Measurements from ENCODE around the gene RTBDN. TPM values are rescaled to one million over a fixed set of nuclear protein-coding genes. Genes with fewer than 3 reads are reported as not detected.

RTBDN gene
- total RNA-seq, 1 experiment from 2014 or later = 25.1 TPM

- TF ChIP-seq SP1 (IDR thresholded peaks at IDR 0.05; ENCODE audit: low read depth) (no peak), POLR2A (IDR thresholded peaks at IDR 0.05; ENCODE audit: borderline replicate concordance, extremely low read depth, insufficient read depth, insufficient read length) (no peak), JUND (IDR thresholded peaks at IDR 0.05) (no peak), POLR2AphosphoS5 (IDR thresholded peaks at IDR 0.05; ENCODE audit: low read depth, low read length) (no peak), CTCF (IDR thresholded peaks at IDR 0.05 in 2 of 3, conservative IDR thresholded peaks at IDR 0.05 in 1 of 3; ENCODE audit: borderline replicate concordance in 1 of 3, insufficient read depth in 1 of 3, low read depth in 2 of 3, low read length in 2 of 3) (no peak), ZNF274 (IDR thresholded peaks at IDR 0.05; ENCODE audit: low read depth, low read length) (no peak), SRF (IDR thresholded peaks at IDR 0.05; ENCODE audit: low read depth) (no peak), ELF1 (IDR thresholded peaks at IDR 0.05; ENCODE audit: borderline replicate concordance, low read depth) (no peak)
- TF ChIP-seq, protein P1, sequence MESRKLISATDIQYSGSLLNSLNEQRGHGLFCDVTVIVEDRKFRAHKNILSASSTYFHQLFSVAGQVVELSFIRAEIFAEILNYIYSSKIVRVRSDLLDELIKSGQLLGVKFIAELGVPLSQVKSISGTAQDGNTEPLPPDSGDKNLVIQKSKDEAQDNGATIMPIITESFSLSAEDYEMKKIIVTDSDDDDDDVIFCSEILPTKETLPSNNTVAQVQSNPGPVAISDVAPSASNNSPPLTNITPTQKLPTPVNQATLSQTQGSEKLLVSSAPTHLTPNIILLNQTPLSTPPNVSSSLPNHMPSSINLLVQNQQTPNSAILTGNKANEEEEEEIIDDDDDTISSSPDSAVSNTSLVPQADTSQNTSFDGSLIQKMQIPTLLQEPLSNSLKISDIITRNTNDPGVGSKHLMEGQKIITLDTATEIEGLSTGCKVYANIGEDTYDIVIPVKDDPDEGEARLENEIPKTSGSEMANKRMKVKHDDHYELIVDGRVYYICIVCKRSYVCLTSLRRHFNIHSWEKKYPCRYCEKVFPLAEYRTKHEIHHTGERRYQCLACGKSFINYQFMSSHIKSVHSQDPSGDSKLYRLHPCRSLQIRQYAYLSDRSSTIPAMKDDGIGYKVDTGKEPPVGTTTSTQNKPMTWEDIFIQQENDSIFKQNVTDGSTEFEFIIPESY (IDR thresholded peaks at IDR 0.05; ENCODE audit: extremely low read depth, insufficient replicate concordance, low read length) = no peak
- TF ChIP-seq, protein P2, sequence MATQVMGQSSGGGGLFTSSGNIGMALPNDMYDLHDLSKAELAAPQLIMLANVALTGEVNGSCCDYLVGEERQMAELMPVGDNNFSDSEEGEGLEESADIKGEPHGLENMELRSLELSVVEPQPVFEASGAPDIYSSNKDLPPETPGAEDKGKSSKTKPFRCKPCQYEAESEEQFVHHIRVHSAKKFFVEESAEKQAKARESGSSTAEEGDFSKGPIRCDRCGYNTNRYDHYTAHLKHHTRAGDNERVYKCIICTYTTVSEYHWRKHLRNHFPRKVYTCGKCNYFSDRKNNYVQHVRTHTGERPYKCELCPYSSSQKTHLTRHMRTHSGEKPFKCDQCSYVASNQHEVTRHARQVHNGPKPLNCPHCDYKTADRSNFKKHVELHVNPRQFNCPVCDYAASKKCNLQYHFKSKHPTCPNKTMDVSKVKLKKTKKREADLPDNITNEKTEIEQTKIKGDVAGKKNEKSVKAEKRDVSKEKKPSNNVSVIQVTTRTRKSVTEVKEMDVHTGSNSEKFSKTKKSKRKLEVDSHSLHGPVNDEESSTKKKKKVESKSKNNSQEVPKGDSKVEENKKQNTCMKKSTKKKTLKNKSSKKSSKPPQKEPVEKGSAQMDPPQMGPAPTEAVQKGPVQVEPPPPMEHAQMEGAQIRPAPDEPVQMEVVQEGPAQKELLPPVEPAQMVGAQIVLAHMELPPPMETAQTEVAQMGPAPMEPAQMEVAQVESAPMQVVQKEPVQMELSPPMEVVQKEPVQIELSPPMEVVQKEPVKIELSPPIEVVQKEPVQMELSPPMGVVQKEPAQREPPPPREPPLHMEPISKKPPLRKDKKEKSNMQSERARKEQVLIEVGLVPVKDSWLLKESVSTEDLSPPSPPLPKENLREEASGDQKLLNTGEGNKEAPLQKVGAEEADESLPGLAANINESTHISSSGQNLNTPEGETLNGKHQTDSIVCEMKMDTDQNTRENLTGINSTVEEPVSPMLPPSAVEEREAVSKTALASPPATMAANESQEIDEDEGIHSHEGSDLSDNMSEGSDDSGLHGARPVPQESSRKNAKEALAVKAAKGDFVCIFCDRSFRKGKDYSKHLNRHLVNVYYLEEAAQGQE (IDR thresholded peaks at IDR 0.05; ENCODE audit: low read depth) = no peak
- no peak overlapping the region for H2AFZ ChIP-seq (ENCODE audit: low read depth, low read length, poor library complexity, severe bottlenecking)
- ChIA-PET POLR2A (interaction anchor here (0.5 to 6.7 kb wide), 3 partner anchors 18 to 36 kb away, joined by 3 to 172 read pairs (median 98); partner anchors contain the start of gene HOOK2), RAD21 (ENCODE audit: low non-redundant PET in 1 of 2, low total read pairs in 2 of 2, uncharacterized antibody in 2 of 2, unreplicated experiment in 2 of 2) (no interaction called here), CTCF (interaction anchor here (1.1 to 6.4 kb wide), 5 partner anchors 17 to 703 kb away, joined by 3 to 123 read pairs (median 52); partner anchors contain the start of gene HOOK2)
- ATAC-seq = no peak
- intact Hi-C loops (cut with micrococcal nuclease) = no loop called here
- peak overlapping the region; percentile 99 for H3K4me2 ChIP-seq (ENCODE audit: low read length)
- no TSS peak for BruUV-seq (replicated peaks)
- H3K4me1 ChIP-seq (ENCODE audit: control insufficient read depth in 1 of 2, insufficient read depth in 2 of 2, low read length in 2 of 2) = peaks cover 33 to 68% of the 10 kb centered on the region in 2 experiments
- H3K36me3 ChIP-seq (ENCODE audit: control insufficient read depth in 1 of 2, insufficient read depth in 2 of 2, low read length in 2 of 2) = peaks cover 2 to 4% of the 10 kb centered on the region in 2 experiments; a peak in 3 of 4 replicates
- peaks cover 20% of the 10 kb centered on the region for H3K79me2 ChIP-seq (ENCODE audit: insufficient read depth, low read length)
- H3K27ac ChIP-seq (ENCODE audit: low read depth, low read length) = peak overlapping the region; percentile 96
- H3K27me3 ChIP-seq (ENCODE audit: insufficient read depth, low read length) = no peaks in the 10 kb centered on the region
- peak overlapping the region; percentile 93 for H3K9ac ChIP-seq (ENCODE audit: low read length)
- peak overlapping the region; percentile 77 to 84 for H3K4me3 ChIP-seq (replicated peaks in 1 of 2; ENCODE audit: low read depth in 1 of 2, low read length in 2 of 2)
- no peak for DNase-seq (ENCODE audit: low read depth, low spot score)
- H4K20me1 ChIP-seq (ENCODE audit: insufficient read depth) = no peaks in the 10 kb centered on the region
- no peaks in the 10 kb centered on the region for H3K9me2 ChIP-seq (ENCODE audit: insufficient read depth)
- H3K9me3 ChIP-seq (ENCODE audit: control insufficient read depth in 1 of 2, insufficient read depth in 1 of 2, low read depth in 1 of 2, low read length in 2 of 2) = no peaks in the 10 kb centered on the region
Observed at GRCh38 chr19:12794196-12794941, 40.0 kb downstream of the RTBDN start.

Data from HCT116 (cell line).